NCI-H345 treated with DMSO at 0.1 percent for 48 hours (cell line): Measurements from ENCODE around the gene PRND.
"Not testable (repeated sequence)": the region's sequence is repeated elsewhere in the genome, so short reads cannot be mapped to it uniquely, and the experiment has no call there.

ENCODE experiments used
- DNase-seq: peaks from one replicate; lab custom pipeline; 2025; ENCODE audit not compliant: unreplicated experiment; lab: John Stamatoyannopoulos, UW

Gene PRND

GRCh38 chr20:4736875-4737274 is 15.2 kb downstream of the PRND start:
- DNase-seq, result no peak

- DNase-seq, result no peak
Measured at GRCh38 chr20:4737857-4738627, 16.3 kb downstream of the PRND start.

GRCh38 chr20:4740774-4741431 is 19.2 kb downstream of the PRND start:
- no peak for DNase-seq

GRCh38 chr20:4748847-4749246 is 27.1 kb downstream of the PRND start:
- DNase-seq, result no peak

- DNase-seq, result no peak
Measured at GRCh38 chr20:4749326-4749725, 27.6 kb downstream of the PRND start.

GRCh38 chr20:4750381-4750780 is 28.7 kb downstream of the PRND start:
- DNase-seq, result no peak

GRCh38 chr20:4759100-4759884 is 37.6 kb downstream of the PRND start:
- DNase-seq, result peak; percentile 61

- no peak for DNase-seq
Measured at GRCh38 chr20:4763261-4763660, 41.6 kb downstream of the PRND start.

- DNase-seq, result no peak
Measured at GRCh38 chr20:4763723-4764510, 42.2 kb downstream of the PRND start.

- DNase-seq, result no peak
Measured at GRCh38 chr20:4764805-4765204, 43.1 kb downstream of the PRND start.

- no peak for DNase-seq
Measured at GRCh38 chr20:4765681-4766080, 44.0 kb downstream of the PRND start.

GRCh38 chr20:4766631-4767030 is 44.9 kb downstream of the PRND start:
- DNase-seq, result no peak

GRCh38 chr20:4767084-4767483 is 45.4 kb downstream of the PRND start:
- DNase-seq, result no peak

GRCh38 chr20:4769328-4769727 is 47.6 kb downstream of the PRND start:
- no peak for DNase-seq

GRCh38 chr20:4770026-4770425 is 48.3 kb downstream of the PRND start:
- DNase-seq, result no peak

GRCh38 chr20:4771004-4771403 is 49.3 kb downstream of the PRND start:
- DNase-seq, result no peak

- no peak for DNase-seq
Measured at GRCh38 chr20:4772132-4772531, 50.4 kb downstream of the PRND start.

GRCh38 chr20:4773014-4773413 is 51.3 kb downstream of the PRND start:
- DNase-seq, result not testable (repeated sequence)

- DNase-seq, result no peak
Measured at GRCh38 chr20:4773736-4774135, 52.0 kb downstream of the PRND start.

GRCh38 chr20:4774207-4774606 is 52.5 kb downstream of the PRND start:
- no peak for DNase-seq
